Neural crest cell (in vitro differentiated cells): ENCODE results near the gene MEGF6. TPM values are rescaled to one million over a fixed set of nuclear protein-coding genes. Genes with fewer than 3 reads are reported as not detected.

Source experiments
- DNase-seq: peaks from one replicate; pipeline ENCODE4 v3.0.0; 2021; ENCODE audit warnings: low read depth, mixed read lengths, low spot score
- H3K27ac Mint-ChIP-seq: one replicate; pipeline ENCODE4 v1.8.0; 2021; ENCODE audit warnings: mild to moderate bottlenecking, mixed read lengths; ENCODE audit not compliant: unreplicated experiment
- H3K27me3 Mint-ChIP-seq: 2 replicates; pipeline ENCODE4 v1.8.0; 2021; ENCODE audit warnings: low read depth, mild to moderate bottlenecking, mixed read lengths
- H3K36me3 Mint-ChIP-seq: 2 replicates; pipeline ENCODE4 v1.8.0; 2021; ENCODE audit warnings: low read depth, mild to moderate bottlenecking, mixed read lengths
- H3K4me1 Mint-ChIP-seq: 2 replicates; pipeline ENCODE4 v1.8.0; 2021; ENCODE audit warnings: mixed read lengths
- H3K4me3 Mint-ChIP-seq: one replicate; pipeline ENCODE4 v1.8.0; 2021; ENCODE audit warnings: mild to moderate bottlenecking, mixed read lengths
- H3K9me3 Mint-ChIP-seq: 2 replicates; pipeline ENCODE4 v1.8.0; 2021; ENCODE audit warnings: mixed read lengths
- total RNA-seq: library from RNA; stranded (reverse); gene quantifications from 2 replicates; pipeline ENCODE4 v1.2.1, GENCODE V29; 2021
- TF ChIP-seq, protein P1 (sequence below): fragments of 200-600 bp; sonication (generic); conservative IDR thresholded peaks from 2 replicates; pipeline ENCODE4 v1.5.0; 2021; ENCODE audit warnings: antibody characterized with exemption, mild to moderate bottlenecking

Gene MEGF6
- total RNA-seq, 1 donor from 2014 or later: 36.7 TPM

GRCh38 chr1:3523980-3524379 lies 87.3 kb downstream of the MEGF6 start:
- Mint-ChIP-seq H3K27me3 (no peaks in the 10 kb centered on the region), H3K27ac (no peak overlapping the region), H3K36me3 (no peaks in the 10 kb centered on the region), H3K4me1 (no peaks in the 10 kb centered on the region), H3K9me3 (no peaks in the 10 kb centered on the region), H3K4me3 (no peak overlapping the region)
- TF ChIP-seq, protein P1, sequence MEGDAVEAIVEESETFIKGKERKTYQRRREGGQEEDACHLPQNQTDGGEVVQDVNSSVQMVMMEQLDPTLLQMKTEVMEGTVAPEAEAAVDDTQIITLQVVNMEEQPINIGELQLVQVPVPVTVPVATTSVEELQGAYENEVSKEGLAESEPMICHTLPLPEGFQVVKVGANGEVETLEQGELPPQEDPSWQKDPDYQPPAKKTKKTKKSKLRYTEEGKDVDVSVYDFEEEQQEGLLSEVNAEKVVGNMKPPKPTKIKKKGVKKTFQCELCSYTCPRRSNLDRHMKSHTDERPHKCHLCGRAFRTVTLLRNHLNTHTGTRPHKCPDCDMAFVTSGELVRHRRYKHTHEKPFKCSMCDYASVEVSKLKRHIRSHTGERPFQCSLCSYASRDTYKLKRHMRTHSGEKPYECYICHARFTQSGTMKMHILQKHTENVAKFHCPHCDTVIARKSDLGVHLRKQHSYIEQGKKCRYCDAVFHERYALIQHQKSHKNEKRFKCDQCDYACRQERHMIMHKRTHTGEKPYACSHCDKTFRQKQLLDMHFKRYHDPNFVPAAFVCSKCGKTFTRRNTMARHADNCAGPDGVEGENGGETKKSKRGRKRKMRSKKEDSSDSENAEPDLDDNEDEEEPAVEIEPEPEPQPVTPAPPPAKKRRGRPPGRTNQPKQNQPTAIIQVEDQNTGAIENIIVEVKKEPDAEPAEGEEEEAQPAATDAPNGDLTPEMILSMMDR: no peak
- DNase-seq: no peak

DNA sequence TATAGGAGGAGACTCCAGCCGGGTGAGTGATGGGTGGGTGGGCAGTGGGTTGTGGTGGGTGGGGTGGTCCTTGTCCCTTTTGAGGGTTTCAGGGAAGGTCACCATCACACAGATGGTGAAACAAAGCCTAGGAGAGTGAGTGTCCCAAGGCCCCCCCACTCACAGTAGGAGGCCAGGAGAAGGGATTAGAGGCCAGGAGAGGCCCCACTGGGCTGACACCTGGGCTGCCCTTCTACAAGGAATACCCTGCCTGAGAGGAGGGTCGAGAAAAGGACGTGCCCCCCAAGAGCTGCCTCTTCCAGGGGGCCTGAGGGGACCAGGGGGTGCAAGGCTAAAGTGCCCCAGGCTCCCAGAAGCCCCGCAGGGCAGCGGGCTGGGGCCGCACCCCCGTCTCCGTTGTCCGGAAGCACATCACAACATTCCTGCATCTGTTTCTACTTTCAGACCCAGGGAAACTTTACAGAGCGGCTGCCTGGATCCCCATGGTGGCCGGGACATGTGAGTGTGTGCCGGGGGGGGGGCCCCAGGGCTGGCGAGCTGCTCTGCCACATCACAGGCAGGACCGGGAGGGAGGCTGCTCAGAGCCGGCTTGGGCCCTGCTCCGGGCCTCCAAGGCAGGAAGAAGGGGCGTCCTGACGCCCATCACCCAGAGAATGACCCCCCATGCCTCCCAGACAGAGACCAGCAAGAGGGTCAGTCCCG lies 88.6 kb downstream of the MEGF6 start:
- no peaks in the 10 kb centered on the region for H3K9me3 Mint-ChIP-seq
- H3K27me3 Mint-ChIP-seq: no peaks in the 10 kb centered on the region
- no peak for DNase-seq
- TF ChIP-seq, protein P1: no peak
- H3K4me1 Mint-ChIP-seq: no peaks in the 10 kb centered on the region
- H3K4me3 Mint-ChIP-seq: no peak overlapping the region
- H3K36me3 Mint-ChIP-seq: no peaks in the 10 kb centered on the region
- H3K27ac Mint-ChIP-seq: no peak overlapping the region

- DNase-seq: no peak
- H3K27ac Mint-ChIP-seq: no peak overlapping the region
- H3K9me3 Mint-ChIP-seq: no peaks in the 10 kb centered on the region
- H3K4me3 Mint-ChIP-seq: no peak overlapping the region
- no peaks in the 10 kb centered on the region for H3K27me3 Mint-ChIP-seq
- H3K4me1 Mint-ChIP-seq: no peaks in the 10 kb centered on the region
- H3K36me3 Mint-ChIP-seq: no peaks in the 10 kb centered on the region
- TF ChIP-seq, protein P1: no peak
These were observed 89.2 kb downstream of the MEGF6 start for GRCh38 chr1:3522112-3522511.

DNA sequence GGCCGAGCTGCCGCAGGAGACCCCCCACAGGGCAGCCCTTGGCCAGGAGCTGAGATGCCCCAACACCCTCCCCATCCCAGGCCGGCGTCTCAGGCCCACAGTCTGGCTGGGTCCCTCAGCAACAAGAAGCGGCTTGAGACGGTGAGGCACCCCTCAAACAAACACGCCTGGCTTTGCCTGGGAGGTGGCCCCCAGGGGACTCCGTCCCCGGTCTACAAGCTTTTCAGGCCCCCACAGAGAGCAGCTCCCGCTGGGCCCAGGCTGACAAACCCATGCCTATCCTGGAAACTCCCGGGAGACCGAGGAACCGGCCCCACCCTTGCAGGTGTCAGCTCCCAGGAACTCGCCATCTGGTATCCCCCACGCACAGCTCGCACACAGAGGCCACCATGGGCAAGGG lies 89.9 kb downstream of the MEGF6 start:
- H3K27me3 Mint-ChIP-seq: no peaks in the 10 kb centered on the region
- no peaks in the 10 kb centered on the region for H3K36me3 Mint-ChIP-seq
- no peaks in the 10 kb centered on the region for H3K9me3 Mint-ChIP-seq
- DNase-seq: no peak
- TF ChIP-seq, protein P1: no peak
- H3K4me3 Mint-ChIP-seq: no peak overlapping the region
- no peak overlapping the region for H3K27ac Mint-ChIP-seq
- H3K4me1 Mint-ChIP-seq: no peaks in the 10 kb centered on the region

DNA sequence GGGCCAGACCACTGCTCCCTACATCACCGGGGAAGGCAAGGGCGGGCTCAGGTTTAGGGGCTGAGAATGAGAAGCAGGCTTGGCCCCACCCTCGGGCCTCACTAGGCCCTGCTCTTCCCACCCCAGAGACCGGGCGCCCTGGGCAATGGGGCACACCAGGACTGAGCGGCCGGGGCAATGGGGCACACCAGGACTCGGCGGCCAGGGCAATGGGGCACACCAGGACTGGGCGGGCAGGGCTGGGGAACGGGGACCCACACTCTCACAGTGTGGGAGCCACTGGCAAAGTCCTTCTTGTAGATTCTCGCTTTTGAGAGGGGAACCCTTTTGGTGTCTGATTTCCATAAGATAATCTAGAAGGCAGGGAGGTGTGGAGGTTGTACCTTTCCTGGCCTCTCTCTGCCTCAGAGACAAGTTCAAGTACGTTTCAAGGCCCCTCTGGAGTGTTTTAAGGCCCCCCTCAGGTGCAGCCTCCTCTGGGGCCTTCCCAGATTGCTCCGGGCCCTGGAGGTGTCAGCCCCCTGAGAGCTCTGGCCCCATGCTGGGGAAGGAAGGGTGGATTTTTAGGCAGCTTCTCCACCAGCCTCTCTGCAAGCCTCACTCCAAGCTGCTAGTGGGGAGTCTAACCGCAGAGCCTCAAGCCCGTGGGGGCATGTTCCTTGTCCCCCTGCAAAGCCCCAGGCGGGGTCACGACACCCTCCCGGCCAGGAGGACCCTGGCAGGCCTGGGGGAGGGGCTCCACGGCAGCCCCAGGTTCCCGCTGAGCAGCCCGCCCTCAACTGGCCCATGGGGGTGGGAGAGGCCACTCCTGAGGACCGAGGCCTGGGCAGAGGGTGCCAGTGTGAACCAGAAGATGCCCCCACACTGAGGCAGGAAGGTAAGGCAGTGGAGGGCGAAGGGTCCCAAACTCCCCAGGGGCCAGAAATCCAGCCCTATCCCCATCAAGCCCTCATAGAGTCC lies 90.6 kb downstream of the MEGF6 start:
- H3K4me1 Mint-ChIP-seq: no peaks in the 10 kb centered on the region
- no peaks in the 10 kb centered on the region for H3K27me3 Mint-ChIP-seq

More for the DNA sequence above, 90.6 kb downstream of the MEGF6 start:
- Mint-ChIP-seq H3K4me3 (no peak overlapping the region), H3K36me3 (no peaks in the 10 kb centered on the region), H3K9me3 (no peaks in the 10 kb centered on the region), H3K27ac (peak overlapping the region; percentile 35)
- DNase-seq: no peak
- TF ChIP-seq, protein P1: no peak
